T-helper 17 cell (primary cell): ENCODE data around the gene AGAP1. TPM values are rescaled to one million over a fixed set of nuclear protein-coding genes. Genes with fewer than 3 reads are reported as not detected.

ENCODE experiments used
- ATAC-seq: fragments of 150-1000 bp; cut with Tn5 transposase; 2 replicates; pipeline ENCODE4 v1.10.0; 2021; ENCODE audit warnings: mild to moderate bottlenecking, moderate library complexity
- DNase-seq, 3 donors: peaks; one replicate each; pipeline versions ENCODE4 v3.0.0 to v3.0.0-alpha.2; 2020 to 2021
- H3K9me3 ChIP-seq: one replicate; pipeline ENCODE4 v1.7.0; 2013; ENCODE audit warnings: low read length, mild to moderate bottlenecking; ENCODE audit not compliant: control insufficient read depth, poor library complexity, severe bottlenecking
- H3K27ac Mint-ChIP-seq: one replicate; pipeline ENCODE4 v1.8.0; 2022; ENCODE audit warnings: mild to moderate bottlenecking, moderate library complexity, mixed read lengths
- H3K27me3 Mint-ChIP-seq: one replicate; pipeline ENCODE4 v1.8.0; 2022; ENCODE audit warnings: mixed read lengths
- H3K36me3 Mint-ChIP-seq: one replicate; pipeline ENCODE4 v1.8.0; 2022; ENCODE audit warnings: low read depth, mixed read lengths
- H3K4me1 Mint-ChIP-seq: one replicate; pipeline ENCODE4 v1.8.0; 2022; ENCODE audit warnings: mild to moderate bottlenecking, mixed read lengths
- H3K4me3 Mint-ChIP-seq: one replicate; pipeline ENCODE4 v1.8.0; 2022; ENCODE audit warnings: mild to moderate bottlenecking, moderate library complexity, mixed read lengths
- total RNA-seq, 4 donors: library from RNA in 2 of 4; stranded (reverse) in 2 of 4; gene quantifications; one replicate each; pipeline ENCODE4 v1.2.3 and lab custom pipeline; 2022 to 2026

Gene AGAP1
- total RNA-seq, 2 donors from 2014 or later, result 7.6 to 16.8 TPM

- H3K4me3 Mint-ChIP-seq, result no peak overlapping the region
- no peaks in the 10 kb centered on the region for H3K36me3 Mint-ChIP-seq
- peaks cover 42% of the 10 kb centered on the region for H3K27me3 Mint-ChIP-seq
- DNase-seq (no peak), ATAC-seq (no peak)
- H3K27ac Mint-ChIP-seq, result no peak overlapping the region
- H3K4me1 Mint-ChIP-seq, result peaks cover 5% of the 10 kb centered on the region
- no peaks in the 10 kb centered on the region for H3K9me3 ChIP-seq
Measured at GRCh38 chr2:235654103-235654813, 160.4 kb downstream of the AGAP1 start.

DNA sequence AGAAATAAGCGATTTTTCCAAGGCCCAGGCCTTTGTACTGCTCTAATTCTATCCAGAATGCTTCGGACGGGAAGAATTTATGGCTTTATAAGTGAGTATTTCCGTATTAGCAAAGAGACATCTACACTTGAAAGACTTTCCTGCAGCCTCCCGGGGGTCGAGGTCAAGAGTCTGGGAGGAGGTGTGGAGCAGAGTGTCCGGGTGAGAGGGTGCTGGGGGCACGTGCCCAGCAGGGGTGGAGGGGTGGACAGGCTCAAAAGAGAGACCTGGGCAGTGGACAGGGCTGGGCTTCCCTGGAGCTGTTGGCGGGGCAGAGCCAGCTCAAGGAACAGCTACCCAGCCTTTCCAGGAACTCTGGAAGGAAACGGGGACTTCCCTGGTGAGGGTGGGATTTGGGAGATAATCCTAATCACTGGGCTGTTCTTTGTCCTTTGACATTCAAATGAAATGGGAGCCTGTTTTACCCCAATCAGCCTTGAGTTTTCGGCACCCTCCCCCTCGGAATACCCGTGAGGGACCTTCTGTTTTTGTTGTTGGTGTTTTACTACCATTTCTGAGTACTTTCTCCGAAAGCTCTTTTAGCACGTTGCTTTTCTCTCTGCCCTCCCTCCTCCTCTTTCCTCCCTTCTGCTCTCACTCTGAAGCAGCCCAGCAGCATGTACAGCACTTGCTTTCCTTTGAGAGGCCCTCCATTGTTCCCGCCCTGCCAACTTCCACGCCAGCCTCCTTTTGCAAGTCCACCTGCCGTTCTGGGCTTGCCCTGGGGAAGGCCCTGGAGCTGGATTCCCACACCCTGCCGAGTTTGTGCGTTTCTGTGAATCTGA lies 164.7 kb downstream of the AGAP1 start:
- DNase-seq (no peak), ATAC-seq (no peak)
- peaks cover 2% of the 10 kb centered on the region for H3K36me3 Mint-ChIP-seq
- H3K4me1 Mint-ChIP-seq, result peaks cover 3% of the 10 kb centered on the region
- H3K9me3 ChIP-seq, result no peaks in the 10 kb centered on the region
- peaks cover 77% of the 10 kb centered on the region for H3K27me3 Mint-ChIP-seq
- no peak overlapping the region for H3K4me3 Mint-ChIP-seq
- H3K27ac Mint-ChIP-seq, result no peak overlapping the region

GRCh38 chr2:235659767-235660322 lies 166.0 kb downstream of the AGAP1 start:
- peaks cover 2% of the 10 kb centered on the region for H3K36me3 Mint-ChIP-seq
- no peak overlapping the region for H3K4me3 Mint-ChIP-seq
- DNase-seq (no peak), ATAC-seq (no peak)
- H3K27ac Mint-ChIP-seq, result no peak overlapping the region
- H3K27me3 Mint-ChIP-seq, result peaks cover 86% of the 10 kb centered on the region
- H3K4me1 Mint-ChIP-seq, result peaks cover 3% of the 10 kb centered on the region
- H3K9me3 ChIP-seq, result no peaks in the 10 kb centered on the region

- H3K9me3 ChIP-seq, result no peaks in the 10 kb centered on the region
- ATAC-seq (no peak), DNase-seq (no peak)
- no peak overlapping the region for H3K4me3 Mint-ChIP-seq
- H3K27ac Mint-ChIP-seq, result no peak overlapping the region
- H3K27me3 Mint-ChIP-seq, result peaks cover 87% of the 10 kb centered on the region
- H3K4me1 Mint-ChIP-seq, result peaks cover 3% of the 10 kb centered on the region
- peaks cover 2% of the 10 kb centered on the region for H3K36me3 Mint-ChIP-seq
Measured at GRCh38 chr2:235660484-235661082, 166.7 kb downstream of the AGAP1 start.

DNA sequence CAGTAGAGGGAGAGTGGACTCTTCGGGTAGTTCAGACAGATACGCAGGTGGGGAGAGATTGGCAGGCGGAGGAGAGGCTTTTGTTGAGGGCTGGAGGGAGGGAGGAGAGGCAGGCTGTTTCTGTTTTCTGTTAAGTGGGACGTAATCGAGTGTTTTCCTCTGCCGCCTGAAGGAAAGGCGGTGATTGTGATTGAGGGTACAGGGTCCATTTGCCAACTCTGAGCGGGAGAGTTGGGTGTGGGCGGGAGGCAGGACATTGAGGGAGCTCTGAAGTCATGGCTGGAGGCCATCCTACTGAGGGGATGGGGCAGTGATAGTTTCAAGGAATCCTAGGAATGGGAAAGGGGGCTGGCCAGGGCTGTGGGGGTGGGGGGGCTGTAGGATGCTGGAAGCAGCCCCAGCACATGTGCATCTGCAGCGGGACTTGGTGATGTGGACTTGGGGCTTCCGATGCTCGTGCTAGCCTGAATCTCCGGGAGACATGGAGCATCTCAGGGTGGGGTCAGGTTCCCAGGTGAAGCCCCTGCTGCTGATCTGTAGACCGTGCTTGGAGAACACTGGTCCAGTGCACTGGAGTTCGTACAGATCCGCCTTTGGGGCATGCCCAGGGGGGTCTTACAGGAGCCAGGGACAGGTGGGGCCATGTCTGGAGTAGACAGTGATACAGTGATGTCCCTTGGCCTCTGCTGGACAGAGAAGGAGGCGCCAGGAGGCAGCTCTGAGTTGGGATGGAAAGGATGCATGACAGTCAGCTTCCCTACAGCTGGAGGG lies 167.5 kb downstream of the AGAP1 start:
- no peaks in the 10 kb centered on the region for H3K9me3 ChIP-seq
- Mint-ChIP-seq H3K36me3 (peaks cover 2% of the 10 kb centered on the region), H3K4me1 (peaks cover 8% of the 10 kb centered on the region), H3K27ac (no peak overlapping the region), H3K27me3 (peaks cover 87% of the 10 kb centered on the region), H3K4me3 (no peak overlapping the region)
- DNase-seq (no peak), ATAC-seq (no peak)

DNA sequence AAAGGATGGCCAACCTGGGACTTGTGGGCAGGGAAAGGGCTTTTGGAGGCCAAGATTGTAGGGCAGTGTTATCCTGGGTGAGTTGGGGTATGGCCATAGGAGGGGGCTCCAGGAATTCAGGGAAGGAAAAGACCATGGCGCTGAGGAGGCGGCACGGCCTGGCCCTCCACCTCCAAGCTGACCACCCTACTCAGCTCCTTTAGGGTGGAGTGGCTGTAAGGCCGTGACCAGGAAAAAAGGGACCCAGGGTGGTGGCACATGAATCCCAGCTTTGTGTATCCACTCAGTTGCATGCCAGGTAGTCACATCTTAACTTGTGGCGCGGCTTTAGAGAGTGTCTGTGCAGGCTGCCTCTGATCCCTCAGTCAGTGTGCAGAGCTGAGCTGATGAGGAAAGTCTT lies 168.1 kb downstream of the AGAP1 start:
- peaks cover 9% of the 10 kb centered on the region for H3K4me1 Mint-ChIP-seq
- no peak overlapping the region for H3K27ac Mint-ChIP-seq
- no peaks in the 10 kb centered on the region for H3K9me3 ChIP-seq
- DNase-seq (no peak), ATAC-seq (no peak)
- no peak overlapping the region for H3K4me3 Mint-ChIP-seq
- H3K36me3 Mint-ChIP-seq, result peaks cover 2% of the 10 kb centered on the region
- H3K27me3 Mint-ChIP-seq, result peaks cover 89% of the 10 kb centered on the region

DNA sequence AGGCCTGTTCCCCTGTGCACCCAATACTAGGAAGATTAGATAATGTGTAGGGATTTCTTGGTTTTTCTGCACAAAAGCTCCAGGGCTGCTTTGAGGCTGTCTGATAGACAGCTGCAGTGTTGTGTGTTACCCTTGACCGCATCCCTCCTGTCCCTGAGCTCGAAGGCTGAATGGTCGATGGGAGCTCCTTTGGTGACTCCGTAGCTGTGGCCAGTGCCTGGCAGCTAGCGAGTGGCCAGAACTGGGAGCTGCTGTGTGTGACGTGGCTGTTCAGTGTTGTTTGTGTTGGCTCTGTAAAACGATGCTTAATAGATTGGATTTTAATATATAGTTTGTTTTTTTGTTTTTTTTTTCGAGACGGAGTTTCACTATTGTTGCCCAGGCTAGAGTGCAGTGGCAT lies 170.0 kb downstream of the AGAP1 start:
- Mint-ChIP-seq H3K4me3 (no peak overlapping the region), H3K4me1 (peaks cover 9% of the 10 kb centered on the region), H3K36me3 (peaks cover 2% of the 10 kb centered on the region), H3K27ac (no peak overlapping the region), H3K27me3 (peaks cover 84% of the 10 kb centered on the region)
- ATAC-seq (no peak), DNase-seq (no peak)
- no peaks in the 10 kb centered on the region for H3K9me3 ChIP-seq

- H3K27ac Mint-ChIP-seq, result peak overlapping the region; percentile 53
- ATAC-seq, result no peak
- peaks cover 5% of the 10 kb centered on the region for H3K4me1 Mint-ChIP-seq
- H3K9me3 ChIP-seq, result no peaks in the 10 kb centered on the region
- peaks cover 2% of the 10 kb centered on the region for H3K36me3 Mint-ChIP-seq
- peak overlapping the region; percentile 71 for H3K4me3 Mint-ChIP-seq
- peaks cover 67% of the 10 kb centered on the region for H3K27me3 Mint-ChIP-seq
- no peak for DNase-seq
Measured at GRCh38 chr2:235665661-235666212, 171.9 kb downstream of the AGAP1 start.

DNA sequence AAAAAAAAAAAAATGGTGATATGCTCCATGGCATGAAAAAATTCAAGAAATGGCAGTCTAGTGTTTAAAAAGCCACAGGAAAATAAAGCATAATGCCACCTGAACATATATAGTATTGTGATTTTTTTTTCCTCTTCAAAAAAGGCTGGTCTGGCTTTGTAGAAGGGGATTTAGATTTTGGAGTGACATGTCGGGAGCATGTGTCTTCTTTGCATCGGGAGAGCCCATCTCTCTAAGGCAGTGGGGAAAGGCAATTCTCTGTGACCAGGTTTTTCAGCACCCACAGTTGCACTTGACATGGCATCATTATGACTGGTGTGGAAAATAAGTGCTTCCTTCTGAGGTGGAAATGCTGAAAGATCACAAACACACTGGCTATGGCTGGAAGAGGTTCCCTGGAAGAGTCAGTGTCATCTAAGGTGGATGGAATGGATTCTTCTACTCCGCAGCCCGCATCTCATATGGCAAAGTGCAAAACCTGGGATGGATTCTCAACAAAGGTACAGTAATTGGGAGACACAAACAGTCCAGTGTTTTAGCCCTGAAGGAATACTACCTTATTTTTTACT lies 172.5 kb downstream of the AGAP1 start:
- Mint-ChIP-seq H3K4me3 (peak overlapping the region; percentile 71), H3K27me3 (peaks cover 62% of the 10 kb centered on the region), H3K27ac (peak overlapping the region; percentile 53), H3K4me1 (peaks cover 5% of the 10 kb centered on the region), H3K36me3 (no peaks in the 10 kb centered on the region)
- H3K9me3 ChIP-seq, result no peaks in the 10 kb centered on the region
- peak in 1 of 3 donors; percentile 12 for DNase-seq
- ATAC-seq, result peak; percentile 62

- Mint-ChIP-seq H3K27ac (no peak overlapping the region), H3K4me1 (peaks cover 14% of the 10 kb centered on the region), H3K36me3 (no peaks in the 10 kb centered on the region), H3K4me3 (peak overlapping the region; percentile 68), H3K27me3 (peaks cover 61% of the 10 kb centered on the region)
- no peak for DNase-seq
- ATAC-seq, result no peak
- no peaks in the 10 kb centered on the region for H3K9me3 ChIP-seq
Measured at GRCh38 chr2:235668782-235669181, 174.9 kb downstream of the AGAP1 start.

GRCh38 chr2:235669269-235669831 lies 175.5 kb downstream of the AGAP1 start:
- peak; percentile 78 for ATAC-seq

More at GRCh38 chr2:235669269-235669831, 175.5 kb downstream of the AGAP1 start:
- peak; percentile 21 to 45 (median 22) for DNase-seq
- Mint-ChIP-seq H3K27ac (no peak overlapping the region), H3K4me3 (peak overlapping the region; percentile 68), H3K36me3 (no peaks in the 10 kb centered on the region), H3K27me3 (peaks cover 65% of the 10 kb centered on the region), H3K4me1 (peaks cover 16% of the 10 kb centered on the region)
- no peaks in the 10 kb centered on the region for H3K9me3 ChIP-seq
